HEK293 (cell line): ENCODE measurements around the gene PLEKHJ1.

Experiments
- BCL11A ChIP-seq: fragments of 450-650 bp; formaldehyde crosslinking; IDR thresholded peaks from 2 replicates; pipeline ENCODE4 v1.5.1; 2016; ENCODE audit warnings: low read depth, missing biosample characterization, missing genetic modification characterization
- CTCF ChIP-seq: fragments of 450-650 bp; formaldehyde crosslinking; IDR thresholded peaks from 2 replicates; pipeline ENCODE4 v1.5.1; 2016; ENCODE audit warnings: missing biosample characterization, missing genetic modification characterization
- ZNF18 ChIP-seq: fragments of 450-650 bp; formaldehyde crosslinking; IDR thresholded peaks from 2 replicates; pipeline ENCODE4 v1.5.1; 2016; ENCODE audit warnings: missing biosample characterization, missing genetic modification characterization
- TF ChIP-seq, protein P1 (sequence below): fragments of 450-650 bp; formaldehyde crosslinking; IDR thresholded peaks from 2 replicates; pipeline ENCODE4 v1.5.1; 2016; ENCODE audit warnings: missing biosample characterization, missing genetic modification characterization
- TF ChIP-seq, protein P2 (sequence below): fragments of 450-650 bp; formaldehyde crosslinking; IDR thresholded peaks from 2 replicates; pipeline ENCODE4 v1.5.1; 2016; ENCODE audit warnings: missing biosample characterization, missing genetic modification characterization, low read depth

GRCh38 chr19:2223391-2223790 is 12.7 kb downstream of the PLEKHJ1 start:
- TF ChIP-seq BCL11A (tag by site-specific recombination), result no peak
- TF ChIP-seq CTCF (tag by site-specific recombination), result no peak
- TF ChIP-seq, protein P1, sequence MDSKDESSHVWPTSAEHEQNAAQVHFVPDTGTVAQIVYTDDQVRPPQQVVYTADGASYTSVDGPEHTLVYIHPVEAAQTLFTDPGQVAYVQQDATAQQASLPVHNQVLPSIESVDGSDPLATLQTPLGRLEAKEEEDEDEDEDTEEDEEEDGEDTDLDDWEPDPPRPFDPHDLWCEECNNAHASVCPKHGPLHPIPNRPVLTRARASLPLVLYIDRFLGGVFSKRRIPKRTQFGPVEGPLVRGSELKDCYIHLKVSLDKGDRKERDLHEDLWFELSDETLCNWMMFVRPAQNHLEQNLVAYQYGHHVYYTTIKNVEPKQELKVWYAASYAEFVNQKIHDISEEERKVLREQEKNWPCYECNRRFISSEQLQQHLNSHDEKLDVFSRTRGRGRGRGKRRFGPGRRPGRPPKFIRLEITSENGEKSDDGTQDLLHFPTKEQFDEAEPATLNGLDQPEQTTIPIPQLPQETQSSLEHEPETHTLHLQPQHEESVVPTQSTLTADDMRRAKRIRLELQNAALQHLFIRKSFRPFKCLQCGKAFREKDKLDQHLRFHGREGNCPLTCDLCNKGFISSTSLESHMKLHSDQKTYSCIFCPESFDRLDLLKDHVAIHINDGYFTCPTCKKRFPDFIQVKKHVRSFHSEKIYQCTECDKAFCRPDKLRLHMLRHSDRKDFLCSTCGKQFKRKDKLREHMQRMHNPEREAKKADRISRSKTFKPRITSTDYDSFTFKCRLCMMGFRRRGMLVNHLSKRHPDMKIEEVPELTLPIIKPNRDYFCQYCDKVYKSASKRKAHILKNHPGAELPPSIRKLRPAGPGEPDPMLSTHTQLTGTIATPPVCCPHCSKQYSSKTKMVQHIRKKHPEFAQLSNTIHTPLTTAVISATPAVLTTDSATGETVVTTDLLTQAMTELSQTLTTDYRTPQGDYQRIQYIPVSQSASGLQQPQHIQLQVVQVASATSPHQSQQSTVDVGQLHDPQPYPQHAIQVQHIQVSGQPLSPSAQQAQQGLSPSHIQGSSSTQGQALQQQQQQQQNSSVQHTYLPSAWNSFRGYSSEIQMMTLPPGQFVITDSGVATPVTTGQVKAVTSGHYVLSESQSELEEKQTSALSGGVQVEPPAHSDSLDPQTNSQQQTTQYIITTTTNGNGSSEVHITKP (tag by site-specific recombination), result no peak
- TF ChIP-seq, protein P2, sequence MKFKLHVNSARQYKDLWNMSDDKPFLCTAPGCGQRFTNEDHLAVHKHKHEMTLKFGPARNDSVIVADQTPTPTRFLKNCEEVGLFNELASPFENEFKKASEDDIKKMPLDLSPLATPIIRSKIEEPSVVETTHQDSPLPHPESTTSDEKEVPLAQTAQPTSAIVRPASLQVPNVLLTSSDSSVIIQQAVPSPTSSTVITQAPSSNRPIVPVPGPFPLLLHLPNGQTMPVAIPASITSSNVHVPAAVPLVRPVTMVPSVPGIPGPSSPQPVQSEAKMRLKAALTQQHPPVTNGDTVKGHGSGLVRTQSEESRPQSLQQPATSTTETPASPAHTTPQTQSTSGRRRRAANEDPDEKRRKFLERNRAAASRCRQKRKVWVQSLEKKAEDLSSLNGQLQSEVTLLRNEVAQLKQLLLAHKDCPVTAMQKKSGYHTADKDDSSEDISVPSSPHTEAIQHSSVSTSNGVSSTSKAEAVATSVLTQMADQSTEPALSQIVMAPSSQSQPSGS, result no peak
- TF ChIP-seq ZNF18 (tag by site-specific recombination), result no peak
